KOPT-K1 (cell line): Measurements from ENCODE around the gene DDAH2.

Experiments used
- H3K27ac ChIP-seq: fragments of 200-600 bp; sonication (generic); 2 replicates; pipeline ENCODE4 v1.5.1; 2016; ENCODE audit warnings: antibody characterized with exemption, mild to moderate bottlenecking, low read depth, low read length; ENCODE audit not compliant: poor library complexity, severe bottlenecking
- H3K36me3 ChIP-seq: fragments of 200-600 bp; sonication (generic); 2 replicates; pipeline ENCODE4 v1.5.1; 2017; ENCODE audit warnings: antibody characterized with exemption, mild to moderate bottlenecking, low read length, moderate library complexity; ENCODE audit not compliant: insufficient read depth
- H3K9me3 ChIP-seq: fragments of 200-600 bp; sonication (generic); 2 replicates; pipeline ENCODE4 v1.5.1; 2017; ENCODE audit warnings: antibody characterized with exemption, low read length, mild to moderate bottlenecking; ENCODE audit not compliant: insufficient read depth, poor library complexity, severe bottlenecking

The DDAH2 gene

GRCh38 chr6:31683591-31683990 lies 45.5 kb downstream of the DDAH2 start:
- no peak overlapping the region for H3K27ac ChIP-seq
- peaks cover 55% of the 10 kb centered on the region for H3K36me3 ChIP-seq

GRCh38 chr6:31681135-31681671 lies 47.9 kb downstream of the DDAH2 start:
- H3K27ac ChIP-seq, result no peak overlapping the region

More at GRCh38 chr6:31683591-31683990, 45.5 kb downstream of the DDAH2 start:
- H3K9me3 ChIP-seq, result no peaks in the 10 kb centered on the region

GRCh38 chr6:31680226-31681134 lies 48.6 kb downstream of the DDAH2 start, which contains the start of gene LY6G5C:
Gene LY6G5C (minus strand): TSS chr6:31681067. CDS start chr6:31680373, 694 bp downstream.
- Histone ChIP-seq H3K36me3 (peaks cover 23% of the 10 kb centered on the region; the same call in 1 of the 2 replicates), H3K9me3 (no peaks in the 10 kb centered on the region), H3K27ac (no peak within 1 kb of the TSS)

More at GRCh38 chr6:31681135-31681671, 47.9 kb downstream of the DDAH2 start:
- Histone ChIP-seq H3K36me3 (peaks cover 31% of the 10 kb centered on the region), H3K9me3 (no peaks in the 10 kb centered on the region)

GRCh38 chr6:31677955-31678354 lies 51.1 kb downstream of the DDAH2 start:
- no peaks in the 10 kb centered on the region for H3K9me3 ChIP-seq
- H3K36me3 ChIP-seq, result peaks cover 21% of the 10 kb centered on the region
- H3K27ac ChIP-seq, result no peak overlapping the region
